Endothelial cell of umbilical vein (primary cell): Measurements from ENCODE around the gene TPRG1L. TPM values are rescaled to one million over a fixed set of nuclear protein-coding genes. Genes with fewer than 3 reads are reported as not detected.

Source experiments
- BruUV-seq: library from RNA; stranded (reverse); fragments of 400-500 nt; replicated peaks from 2 replicates; lab custom pipeline; 2021; lab: Mats Ljungman, UMichigan
- CTCF ChIA-PET: fragments of 300-600, 350-600 bp; sonication (Branson Sonifier 250); formaldehyde crosslinking; loops from one replicate; lab custom pipeline; 2021; ENCODE audit warnings: antibody characterized with exemption, inconsistent platforms; lab: Charles Lee
- POLR2A ChIA-PET: fragments of 300-600, 350-600 bp; sonication (Branson Sonifier 250); formaldehyde crosslinking; loops from one replicate; lab custom pipeline; 2021; ENCODE audit warnings: antibody characterized with exemption, inconsistent platforms; lab: Charles Lee
- DNase-seq: peaks from one replicate; pipeline ENCODE4 v3.0.0-alpha.2; 2011; ENCODE audit warnings: low read depth, low spot score
- FAIRE-seq: peaks from 2 replicates; lab custom pipeline; 2011; peaks lifted over from hg19 to GRCh38; lab: Jason Lieb, UNC
- H2AFZ ChIP-seq: 2 replicates; pipeline ENCODE4 v1.6.0; 2012; ENCODE audit warnings: low read depth, low read length, control low read depth, inconsistent platforms
- H3K27ac ChIP-seq: 2 replicates; pipeline ENCODE4 v1.5.1; 2011; ENCODE audit warnings: low read depth, mild to moderate bottlenecking, control low read depth, low read length, moderate library complexity; ENCODE audit not compliant: insufficient read depth
- H3K27me3 ChIP-seq, 2 experiments: 2 replicates each; pipeline versions ENCODE4 v1.6.0 to v1.6.1; 2011; ENCODE audit warnings: low read length in 2 of 2, mixed read lengths in 1 of 2; ENCODE audit not compliant: control insufficient read depth in 2 of 2, insufficient read depth in 2 of 2
- H3K36me3 ChIP-seq, 2 experiments: 2 replicates in 1 of 2; 3 replicates in 1 of 2; pipeline ENCODE4 v1.5.1; 2011; ENCODE audit warnings: low read length in 2 of 2, mild to moderate bottlenecking in 1 of 2, moderate library complexity in 1 of 2; ENCODE audit not compliant: control insufficient read depth in 2 of 2, insufficient read depth in 2 of 2; ENCODE audit errors: extremely low read depth in 1 of 2
- H3K4me1 ChIP-seq: 3 replicates; pipeline ENCODE4 v1.5.1; 2011; ENCODE audit warnings: mild to moderate bottlenecking, low read length; ENCODE audit not compliant: control insufficient read depth, insufficient read depth; ENCODE audit errors: extremely low read depth
- H3K4me2 ChIP-seq: 2 replicates; pipeline ENCODE4 v1.6.1; 2011; ENCODE audit warnings: low read length, control low read depth, mixed read lengths; ENCODE audit not compliant: insufficient read depth
- H3K4me3 ChIP-seq, 3 experiments: fragments of 200-600 bp in 1 of 3; sonication (generic), shearing (Covaris generic) in 1 of 3; replicated peaks in 1 of 3; 2 replicates each; pipeline ENCODE4 v1.5.1; 2011 to 2016; ENCODE audit warnings: control low read depth in 3 of 3, low read length in 3 of 3, mild to moderate bottlenecking in 2 of 3, inconsistent platforms in 1 of 3, low read depth in 1 of 3, moderate library complexity in 1 of 3; ENCODE audit not compliant: insufficient read depth in 1 of 3
- H3K79me2 ChIP-seq: 2 replicates; pipeline ENCODE4 v1.6.0; 2012; ENCODE audit warnings: low read length, inconsistent platforms; ENCODE audit not compliant: control insufficient read depth, insufficient read depth
- H3K9ac ChIP-seq: replicated peaks from 2 replicates; pipeline ENCODE3; 2011; ENCODE audit warnings: low read length, control low read depth; ENCODE audit not compliant: insufficient read depth; ENCODE audit errors: extremely low read depth
- H3K9me1 ChIP-seq: replicated peaks from 3 replicates; pipeline ENCODE4 v1.6.0; 2011; ENCODE audit warnings: mild to moderate bottlenecking, low read length; ENCODE audit not compliant: control insufficient read depth, insufficient read depth; ENCODE audit errors: extremely low read depth
- H3K9me3 ChIP-seq: replicated peaks from 2 replicates; pipeline ENCODE4 v1.5.1; 2012; ENCODE audit warnings: low read length, inconsistent platforms; ENCODE audit not compliant: control insufficient read depth, insufficient read depth
- H4K20me1 ChIP-seq: replicated peaks from 2 replicates; pipeline ENCODE3; 2011; ENCODE audit warnings: mild to moderate bottlenecking, low read length; ENCODE audit not compliant: control insufficient read depth, insufficient read depth; ENCODE audit errors: extremely low read depth
- FOS ChIP-seq: IDR thresholded peaks from 2 replicates; pipeline ENCODE4 v1.6.1; 2011; ENCODE audit warnings: mild to moderate bottlenecking, low read length, moderate library complexity, borderline replicate concordance; ENCODE audit not compliant: insufficient read depth
- JUN ChIP-seq: IDR thresholded peaks from 2 replicates; pipeline ENCODE4 v1.6.1; 2011; ENCODE audit warnings: borderline replicate concordance, low read depth; ENCODE audit not compliant: insufficient read length, insufficient read depth
- MYC ChIP-seq: IDR thresholded peaks from one replicate; pipeline ENCODE4 v1.6.1; 2011; ENCODE audit warnings: mild to moderate bottlenecking, low read depth, low read length
- dilution Hi-C: fragments of 300-500 bp; cut with MboI; formaldehyde crosslinking; loops from one replicate; pipeline ENCODE4 v1.15.0; 2019; ENCODE audit warnings: low sequenced_read_pairs; ENCODE audit not compliant: extremely low pct_ligation_motif_present
- intact Hi-C: fragments of 100-400 bp; cut with micrococcal nuclease; formaldehyde crosslinking; loops from one replicate; pipeline ENCODE4 v1.10.0; 2022
- polyA plus RNA-seq, 4 experiments: library from polyadenylated mRNA; depleted of rRNA in 3 of 4; stranded (reverse) in 3 of 4; unstranded in 1 of 4; fragments of >200 nt; gene quantifications; 2 replicates each; pipeline versions ENCODE4 v1.2.1 to v1.2.3, GENCODE V29; 2011 to 2012; ENCODE audit warnings: missing spikeins in 1 of 4
- total RNA-seq: library from RNA; stranded (reverse); gene quantifications from 2 replicates; pipeline ENCODE4 v1.2.3, GENCODE V29; 2021
- TF ChIP-seq, protein P1 (sequence below), 2 donors: IDR thresholded peaks; 1 replicate in 1 of 2; 2 replicates in 1 of 2; pipeline ENCODE4 v1.5.1; 2011; ENCODE audit warnings: low read length in 2 of 2, mild to moderate bottlenecking in 2 of 2, moderate library complexity in 2 of 2, control low read depth in 1 of 2, inconsistent platforms in 1 of 2, low read depth in 1 of 2; ENCODE audit not compliant: insufficient read depth in 1 of 2; ENCODE audit errors: extremely low read depth in 1 of 2

Gene TPRG1L
- total and polyA plus RNA-seq, 2 donors (not counting 3 experiments of a cell fraction or from before 2014, with no cell fraction given), result 52.3 to 53.8 TPM

DNA sequence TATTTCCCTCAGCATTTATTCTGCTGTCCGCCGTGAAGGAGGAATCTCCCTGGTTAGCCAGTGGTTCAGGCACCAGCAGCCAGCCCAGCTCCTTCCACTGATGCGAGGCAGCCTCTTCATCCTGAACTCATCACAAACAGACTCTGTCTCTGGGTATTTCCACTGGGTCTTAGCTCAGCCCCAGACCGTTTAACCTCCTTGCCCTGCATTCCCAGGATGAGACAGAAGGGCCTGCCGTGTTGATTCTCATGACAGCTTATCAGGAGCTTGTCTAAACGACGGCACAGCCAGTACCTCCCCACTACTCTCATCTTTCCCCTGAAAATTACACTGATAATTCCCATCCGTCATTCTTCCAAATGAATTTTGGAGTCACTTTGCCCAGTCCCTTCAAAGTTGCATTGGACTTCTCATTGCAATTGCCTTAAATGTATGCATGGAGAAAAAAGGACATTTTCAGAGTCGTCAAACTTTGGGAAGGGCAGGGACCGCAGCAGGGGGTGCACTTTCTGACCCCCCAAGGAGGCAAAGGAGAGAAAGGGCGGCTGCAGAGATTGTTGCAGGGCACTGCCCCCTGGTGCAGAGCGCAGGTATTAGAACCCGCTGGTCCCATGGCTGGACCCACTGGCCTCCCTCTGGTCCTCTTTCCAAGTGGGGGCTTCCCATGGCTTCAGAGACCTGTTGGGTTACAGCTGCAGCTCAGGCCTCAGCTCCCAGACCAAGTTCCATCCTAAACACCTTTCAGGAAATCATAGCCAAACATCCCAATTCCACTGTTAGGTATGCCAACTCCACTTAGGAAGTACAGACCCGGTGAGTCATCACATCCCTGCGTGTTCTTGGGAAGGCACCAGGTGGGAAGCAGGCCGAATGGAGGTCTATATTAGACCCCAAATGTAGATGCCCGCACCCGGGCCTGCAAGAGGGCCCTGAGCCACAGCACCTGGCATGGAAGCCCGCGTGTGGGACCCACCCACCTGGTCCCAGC is 9.8 kb upstream of the TPRG1L start:
- intact Hi-C loops, result loop anchor here (1.0 kb wide), 2 partner anchors 50 to 124 kb away; no protein-coding TSS in a partner anchor
- H3K4me1 ChIP-seq, result peaks cover 44% of the 10 kb centered on the region
- no peak overlapping the region for H3K4me3 ChIP-seq
- no peak overlapping the region for H3K4me2 ChIP-seq
- ChIA-PET CTCF (interaction anchor here (0.9 to 2.8 kb wide), 12 partner anchors 9 to 181 kb away, joined by 3 to 11 read pairs (median 4); partner anchors contain the start of gene LRRC47), POLR2A (no interaction called here)
- no peak overlapping the region for H3K27ac ChIP-seq
- H3K79me2 ChIP-seq, result no peaks in the 10 kb centered on the region
- DNase-seq (peak; percentile 34), FAIRE-seq (peak; percentile 79)
- H3K9me3 ChIP-seq, result no peaks in the 10 kb centered on the region
- no TSS peak for BruUV-seq
- dilution Hi-C loops, result no loop called here
- H3K9ac ChIP-seq, result no peak overlapping the region
- H3K36me3 ChIP-seq, result no peaks in the 10 kb centered on the region
- H3K27me3 ChIP-seq, result no peaks in the 10 kb centered on the region
- no peaks in the 10 kb centered on the region for H3K9me1 ChIP-seq
- no peaks in the 10 kb centered on the region for H4K20me1 ChIP-seq
- peak; percentile 38 for TF ChIP-seq JUN
- TF ChIP-seq FOS, result peak; percentile 12
- TF ChIP-seq, protein P1, sequence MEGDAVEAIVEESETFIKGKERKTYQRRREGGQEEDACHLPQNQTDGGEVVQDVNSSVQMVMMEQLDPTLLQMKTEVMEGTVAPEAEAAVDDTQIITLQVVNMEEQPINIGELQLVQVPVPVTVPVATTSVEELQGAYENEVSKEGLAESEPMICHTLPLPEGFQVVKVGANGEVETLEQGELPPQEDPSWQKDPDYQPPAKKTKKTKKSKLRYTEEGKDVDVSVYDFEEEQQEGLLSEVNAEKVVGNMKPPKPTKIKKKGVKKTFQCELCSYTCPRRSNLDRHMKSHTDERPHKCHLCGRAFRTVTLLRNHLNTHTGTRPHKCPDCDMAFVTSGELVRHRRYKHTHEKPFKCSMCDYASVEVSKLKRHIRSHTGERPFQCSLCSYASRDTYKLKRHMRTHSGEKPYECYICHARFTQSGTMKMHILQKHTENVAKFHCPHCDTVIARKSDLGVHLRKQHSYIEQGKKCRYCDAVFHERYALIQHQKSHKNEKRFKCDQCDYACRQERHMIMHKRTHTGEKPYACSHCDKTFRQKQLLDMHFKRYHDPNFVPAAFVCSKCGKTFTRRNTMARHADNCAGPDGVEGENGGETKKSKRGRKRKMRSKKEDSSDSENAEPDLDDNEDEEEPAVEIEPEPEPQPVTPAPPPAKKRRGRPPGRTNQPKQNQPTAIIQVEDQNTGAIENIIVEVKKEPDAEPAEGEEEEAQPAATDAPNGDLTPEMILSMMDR (IDR thresholded peaks at IDR 0.05; ENCODE audit: extremely low read depth in 1 of 2, insufficient read depth in 1 of 2, low read depth in 1 of 2, low read length in 2 of 2), result peak; percentile 76 to 81
- no peak for TF ChIP-seq MYC
- H2AFZ ChIP-seq, result no peak overlapping the region
